T-helper 1 cell treated with Interleukin-12 subunit alpha and Interleukin-12 subunit beta and Interleukin-4 antibody, amounts not matched to agents 30 μg/mL and 1 μg/mL, for 36 hours (primary cell): ENCODE data around the gene C1QL1.

ENCODE experiments used
- H3K27ac Mint-ChIP-seq: one replicate; pipeline ENCODE4 v1.8.0; 2021; ENCODE audit warnings: mild to moderate bottlenecking, mixed read lengths
- H3K27me3 Mint-ChIP-seq: one replicate; pipeline ENCODE4 v1.8.0; 2021; ENCODE audit warnings: low read depth, mixed read lengths
- H3K36me3 Mint-ChIP-seq: one replicate; pipeline ENCODE4 v1.8.0; 2021; ENCODE audit warnings: low read depth, mixed read lengths
- H3K4me1 Mint-ChIP-seq: one replicate; pipeline ENCODE4 v1.8.0; 2021; ENCODE audit warnings: low read depth, mixed read lengths
- H3K4me3 Mint-ChIP-seq: one replicate; pipeline ENCODE4 v1.8.0; 2021; ENCODE audit warnings: mild to moderate bottlenecking, moderate library complexity, mixed read lengths
- H3K9me3 Mint-ChIP-seq: one replicate; pipeline ENCODE4 v1.8.0; 2021; ENCODE audit warnings: mixed read lengths

C1QL1 gene

GRCh38 chr17:44921122-44921882 is 46.8 kb downstream of the C1QL1 start:
- H3K27ac Mint-ChIP-seq: no peak overlapping the region

GRCh38 chr17:44920565-44920940 is 47.5 kb downstream of the C1QL1 start:
- no peak overlapping the region for H3K27ac Mint-ChIP-seq
- H3K4me3 Mint-ChIP-seq: no peak overlapping the region
- H3K9me3 Mint-ChIP-seq: no peaks in the 10 kb centered on the region

More at GRCh38 chr17:44921122-44921882, 46.8 kb downstream of the C1QL1 start:
- Mint-ChIP-seq H3K9me3 (no peaks in the 10 kb centered on the region), H3K36me3 (peaks cover 4% of the 10 kb centered on the region), H3K4me1 (peaks cover 7% of the 10 kb centered on the region), H3K27me3 (peaks cover 22% of the 10 kb centered on the region), H3K4me3 (no peak overlapping the region)

GRCh38 chr17:44919885-44920564 is 48.1 kb downstream of the C1QL1 start:
- Mint-ChIP-seq H3K4me1 (peaks cover 7% of the 10 kb centered on the region), H3K27me3 (peaks cover 22% of the 10 kb centered on the region), H3K4me3 (no peak overlapping the region), H3K36me3 (no peaks in the 10 kb centered on the region), H3K9me3 (no peaks in the 10 kb centered on the region), H3K27ac (no peak overlapping the region)

More at GRCh38 chr17:44920565-44920940, 47.5 kb downstream of the C1QL1 start:
- Mint-ChIP-seq H3K27me3 (peaks cover 22% of the 10 kb centered on the region), H3K36me3 (peaks cover under 1% of the 10 kb centered on the region), H3K4me1 (peaks cover 7% of the 10 kb centered on the region)

GRCh38 chr17:44919411-44919810 is 48.7 kb downstream of the C1QL1 start:
- H3K36me3 Mint-ChIP-seq: no peaks in the 10 kb centered on the region
- H3K4me3 Mint-ChIP-seq: no peak overlapping the region
- H3K27me3 Mint-ChIP-seq: peaks cover 25% of the 10 kb centered on the region
- no peaks in the 10 kb centered on the region for H3K9me3 Mint-ChIP-seq
- H3K4me1 Mint-ChIP-seq: peaks cover 7% of the 10 kb centered on the region
- H3K27ac Mint-ChIP-seq: no peak overlapping the region

GRCh38 chr17:44918006-44918405 is 50.1 kb downstream of the C1QL1 start:
- no peaks in the 10 kb centered on the region for H3K36me3 Mint-ChIP-seq
- no peak overlapping the region for H3K4me3 Mint-ChIP-seq
- H3K27me3 Mint-ChIP-seq: peaks cover 36% of the 10 kb centered on the region
- H3K27ac Mint-ChIP-seq: no peak overlapping the region
- peaks cover 11% of the 10 kb centered on the region for H3K4me1 Mint-ChIP-seq
- no peaks in the 10 kb centered on the region for H3K9me3 Mint-ChIP-seq

- Mint-ChIP-seq H3K9me3 (no peaks in the 10 kb centered on the region), H3K4me1 (peaks cover 12% of the 10 kb centered on the region), H3K27ac (no peak overlapping the region), H3K27me3 (peaks cover 40% of the 10 kb centered on the region), H3K36me3 (no peaks in the 10 kb centered on the region), H3K4me3 (no peak overlapping the region)
Measured at GRCh38 chr17:44917456-44917855, 50.6 kb downstream of the C1QL1 start.

GRCh38 chr17:44916781-44917241 is 51.3 kb downstream of the C1QL1 start:
- Mint-ChIP-seq H3K9me3 (no peaks in the 10 kb centered on the region), H3K4me1 (peaks cover 14% of the 10 kb centered on the region), H3K27ac (no peak overlapping the region), H3K4me3 (no peak overlapping the region), H3K36me3 (no peaks in the 10 kb centered on the region), H3K27me3 (peaks cover 43% of the 10 kb centered on the region)

- Mint-ChIP-seq H3K4me1 (peaks cover 14% of the 10 kb centered on the region), H3K27me3 (peaks cover 43% of the 10 kb centered on the region), H3K36me3 (no peaks in the 10 kb centered on the region), H3K27ac (no peak overlapping the region), H3K9me3 (no peaks in the 10 kb centered on the region), H3K4me3 (no peak overlapping the region)
Measured at GRCh38 chr17:44915862-44916780, 52.0 kb downstream of the C1QL1 start.

- Mint-ChIP-seq H3K9me3 (no peaks in the 10 kb centered on the region), H3K36me3 (no peaks in the 10 kb centered on the region), H3K27ac (no peak within 1 kb of the TSS), H3K4me3 (no peak within 1 kb of the TSS), H3K4me1 (peaks cover 10% of the 10 kb centered on the region), H3K27me3 (peaks cover 42% of the 10 kb centered on the region)
Measured at GRCh38 chr17:44915321-44915726, 52.8 kb downstream of the C1QL1 start, which contains the start of gene GFAP. Gene GFAP (minus strand): TSS chr17:44915500. CDS start chr17:44915486, 14 bp downstream.

- no peak overlapping the region for H3K4me3 Mint-ChIP-seq
- H3K36me3 Mint-ChIP-seq: no peaks in the 10 kb centered on the region
- no peaks in the 10 kb centered on the region for H3K9me3 Mint-ChIP-seq
- peaks cover 37% of the 10 kb centered on the region for H3K27me3 Mint-ChIP-seq
- H3K4me1 Mint-ChIP-seq: peaks cover 7% of the 10 kb centered on the region
- no peak overlapping the region for H3K27ac Mint-ChIP-seq
Measured at GRCh38 chr17:44914698-44915271, 53.3 kb downstream of the C1QL1 start.

- H3K27ac Mint-ChIP-seq: no peak overlapping the region
- H3K27me3 Mint-ChIP-seq: peaks cover 35% of the 10 kb centered on the region
- no peaks in the 10 kb centered on the region for H3K9me3 Mint-ChIP-seq
- H3K4me1 Mint-ChIP-seq: peaks cover 7% of the 10 kb centered on the region
- no peaks in the 10 kb centered on the region for H3K36me3 Mint-ChIP-seq
- no peak overlapping the region for H3K4me3 Mint-ChIP-seq
Measured at GRCh38 chr17:44914148-44914547, 54.0 kb downstream of the C1QL1 start.

- Mint-ChIP-seq H3K27ac (no peak overlapping the region), H3K4me1 (peaks cover 7% of the 10 kb centered on the region), H3K9me3 (no peaks in the 10 kb centered on the region), H3K4me3 (no peak overlapping the region), H3K27me3 (peaks cover 34% of the 10 kb centered on the region), H3K36me3 (no peaks in the 10 kb centered on the region)
Measured at GRCh38 chr17:44913676-44914075, 54.4 kb downstream of the C1QL1 start.

- Mint-ChIP-seq H3K9me3 (no peaks in the 10 kb centered on the region), H3K27me3 (peaks cover 36% of the 10 kb centered on the region), H3K27ac (no peak overlapping the region), H3K36me3 (no peaks in the 10 kb centered on the region), H3K4me3 (no peak overlapping the region), H3K4me1 (peaks cover 7% of the 10 kb centered on the region)
Measured at GRCh38 chr17:44912763-44913544, 55.1 kb downstream of the C1QL1 start.
